ENCODE data around the gene ERBB4. TPM values are rescaled to one million over a fixed set of nuclear protein-coding genes. Genes with fewer than 3 reads are reported as not detected.

The ERBB4 gene
- total RNA-seq, 1 experiment from 2014 or later = 0.04 TPM

DNA sequence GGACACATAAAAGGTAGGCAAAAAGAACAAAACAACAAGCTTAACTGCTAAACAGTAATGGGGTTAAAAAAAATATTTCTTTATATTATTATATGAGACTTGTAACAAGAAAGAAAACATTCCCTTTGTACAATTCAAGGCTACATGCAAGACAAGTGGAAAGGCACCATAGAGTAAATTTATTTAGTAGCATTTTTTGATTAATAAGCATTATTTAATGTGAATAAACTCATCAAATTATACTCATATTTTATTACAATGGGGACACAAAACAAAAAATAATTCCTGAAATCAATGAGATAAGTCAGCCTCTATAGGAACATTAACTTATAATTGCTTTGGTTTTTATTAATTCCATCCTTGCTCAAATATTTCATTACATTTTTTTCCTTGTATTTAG lies 809.2 kb downstream of the ERBB4 start:
- no peaks in the 10 kb centered on the region for H3K27me3 Mint-ChIP-seq (ENCODE audit: low read depth)
- H3K4ac ChIP-seq (ENCODE audit: low read depth, low read length) = no peak overlapping the region
- H3K9ac ChIP-seq (ENCODE audit: extremely low read depth, insufficient read length, low read length) = no peak overlapping the region
- no peak overlapping the region for H4K91ac ChIP-seq (ENCODE audit: insufficient read length, low read depth, low read length)
- no peaks in the 10 kb centered on the region for H4K20me1 ChIP-seq (ENCODE audit: control insufficient read depth, insufficient read depth, insufficient read length)
- no peak overlapping the region for H3T11ph ChIP-seq (ENCODE audit: low read length)
- H2BK5ac ChIP-seq (ENCODE audit: insufficient read length, low read length) = no peak overlapping the region
- H3K56ac ChIP-seq (ENCODE audit: insufficient read length, low read depth, low read length) = no peak overlapping the region
- TF ChIP-seq CTCF (conservative IDR thresholded peaks at IDR 0.05) = no peak
- no peaks in the 10 kb centered on the region for H3K79me2 ChIP-seq (ENCODE audit: insufficient read depth, low read length)
- no peak overlapping the region for H3K18ac ChIP-seq (ENCODE audit: insufficient read length, low read depth, low read length)
- no peak overlapping the region for H3K4me2 ChIP-seq (ENCODE audit: insufficient read depth, insufficient read length, low read length)
- H2BK12ac ChIP-seq (ENCODE audit: insufficient read length, low read depth, low read length) = no peak overlapping the region
- H3K23me2 ChIP-seq (ENCODE audit: insufficient read length, low read depth, low read length, poor library complexity, severe bottlenecking) = no peaks in the 10 kb centered on the region
- H3K27ac ChIP-seq (ENCODE audit: insufficient read length, low read depth, low read length) = no peak overlapping the region
- no peak overlapping the region for H2BK20ac ChIP-seq (ENCODE audit: low read depth, low read length, poor library complexity, severe bottlenecking)
- no peaks in the 10 kb centered on the region for H3K4me1 ChIP-seq (ENCODE audit: insufficient read depth, low read length)
- no peak overlapping the region for H3K23ac ChIP-seq (ENCODE audit: insufficient read length, low read depth, low read length)
- H2AK5ac ChIP-seq (ENCODE audit: insufficient read length, low read length) = no peak overlapping the region
- no peak overlapping the region for H4K5ac ChIP-seq (ENCODE audit: insufficient read length, low read depth, low read length)
- H3K9me3 ChIP-seq (ENCODE audit: control insufficient read depth, low read depth, low read length) = no peaks in the 10 kb centered on the region
- H3K36me3 Mint-ChIP-seq (ENCODE audit: insufficient read depth in 1 of 3, low read depth in 3 of 3) = peaks cover 0 to 4% (median 0%) of the 10 kb centered on the region in 3 experiments; a peak in 1 of 7 replicates
- no peaks in the 10 kb centered on the region for H3K79me1 ChIP-seq (ENCODE audit: insufficient read depth, low read depth, low read length, poor library complexity, severe bottlenecking)
- H3K9me3 Mint-ChIP-seq = peaks cover 2 to 4% of the 10 kb centered on the region in 2 experiments; a peak in 2 of 5 replicates
- H3K4me1 Mint-ChIP-seq = peaks cover 3 to 4% of the 10 kb centered on the region in 2 experiments; a peak in 3 of 4 replicates
- no peak overlapping the region for H4K8ac ChIP-seq (replicated peaks; ENCODE audit: insufficient read length, low read depth, low read length)
- H2AFZ ChIP-seq (ENCODE audit: low read length) = no peak overlapping the region
- DNase-seq = no peak
- H3K27me3 ChIP-seq (ENCODE audit: insufficient read depth, low read length) = no peaks in the 10 kb centered on the region
- no peak overlapping the region for H3K4me3 Mint-ChIP-seq
- H3K14ac ChIP-seq (ENCODE audit: insufficient read depth, low read length) = no peak overlapping the region
- no peak overlapping the region for H2BK120ac ChIP-seq (ENCODE audit: low read depth, low read length, poor library complexity, severe bottlenecking)
- H2BK15ac ChIP-seq (ENCODE audit: low read depth, low read length) = no peak overlapping the region
- no peak overlapping the region for H3K27ac Mint-ChIP-seq

Data from H9 (cell line).